Measurements from ENCODE around the gene HOXB1. TPM values are rescaled to one million over a fixed set of nuclear protein-coding genes. Genes with fewer than 3 reads are reported as not detected.

HOXB1 gene
- total and polyA plus RNA-seq, 2 of the 13 experiments (the other 11 are each of a cell fraction or from before 2014, with no cell fraction given), result not detected

DNA sequence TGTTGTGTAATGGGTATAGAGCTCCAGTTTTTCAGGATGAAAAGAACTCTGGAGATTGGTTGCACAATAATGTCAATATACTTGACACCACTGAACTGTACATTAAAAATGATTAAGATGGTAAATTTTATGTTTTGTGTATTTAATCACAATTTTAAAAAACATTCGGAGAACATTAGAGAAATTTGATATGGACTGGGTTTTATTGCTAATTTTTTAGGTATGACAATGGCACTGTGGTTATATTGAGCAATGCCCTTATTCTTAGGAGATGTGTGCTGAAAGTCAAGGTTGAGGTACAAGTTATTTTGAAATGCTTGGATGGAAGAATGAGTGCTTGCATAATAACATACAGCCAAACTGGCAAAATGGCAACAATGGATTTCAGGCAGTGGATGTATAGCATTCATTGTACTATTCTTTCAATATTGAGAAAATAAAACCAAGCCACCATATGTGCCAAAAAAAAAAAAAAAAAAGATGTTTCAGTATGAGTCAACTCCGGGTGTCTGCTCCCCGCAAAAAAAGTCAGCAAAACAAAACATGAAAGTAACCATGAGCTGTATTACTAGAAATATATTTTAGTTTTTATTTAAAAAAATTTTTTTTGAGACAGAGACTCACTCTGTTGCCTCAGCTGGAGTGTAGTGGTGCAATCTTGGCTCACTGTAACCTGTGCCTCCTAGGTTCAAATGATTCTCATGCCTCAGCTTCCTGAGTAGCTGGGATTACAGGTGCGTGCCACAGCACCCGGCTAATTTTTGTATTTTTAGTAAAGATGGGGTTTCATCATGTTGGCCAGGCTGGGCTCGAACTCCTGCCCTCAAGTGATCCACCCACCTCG, 19.8 kb downstream of the HOXB1 start:
- TF ChIP-seq CEBPB (IDR thresholded peaks at IDR 0.05; ENCODE audit: borderline replicate concordance, low read depth, low read length), result 0 out of 2 replicates have a peak, but pooled peaks have one; percentile 20
- TF ChIP-seq, protein P1, sequence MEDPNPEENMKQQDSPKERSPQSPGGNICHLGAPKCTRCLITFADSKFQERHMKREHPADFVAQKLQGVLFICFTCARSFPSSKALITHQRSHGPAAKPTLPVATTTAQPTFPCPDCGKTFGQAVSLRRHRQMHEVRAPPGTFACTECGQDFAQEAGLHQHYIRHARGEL (CRISPR knock-in tag; IDR thresholded peaks at IDR 0.05), result no peak
- Histone ChIP-seq H3K9me3 (ENCODE audit: low read length) (no peaks in the 10 kb centered on the region), H3K4me2 (ENCODE audit: low read depth, low read length) (no peak overlapping the region), H3K4me3 (replicated peaks in 1 of 3; ENCODE audit: insufficient read depth in 1 of 3, low read depth in 2 of 3, low read length in 3 of 3) (no peak overlapping the region), H3K79me2 (ENCODE audit: insufficient read depth, low read length) (no peaks in the 10 kb centered on the region), H3K9ac (ENCODE audit: insufficient read depth, low read depth, low read length) (no peak overlapping the region), H3K36me3 (replicated peaks in 1 of 2; ENCODE audit: control insufficient read depth in 1 of 2, insufficient read depth in 2 of 2, low read length in 2 of 2) (no peaks in the 10 kb centered on the region), H3K4me1 (ENCODE audit: insufficient read depth, low read length) (no peaks in the 10 kb centered on the region), H4K20me1 (ENCODE audit: insufficient read depth, low read length) (no peaks in the 10 kb centered on the region), H3K27ac (ENCODE audit: extremely low read length, insufficient read depth, low read length) (no peak overlapping the region), H3K27me3 (ENCODE audit: control insufficient read depth in 1 of 2, insufficient read depth in 2 of 2, low read length in 2 of 2) (peaks cover 0 to 16% of the 10 kb centered on the region in 2 experiments; a peak in 2 of 5 replicates), H2AFZ (ENCODE audit: low read length) (no peak overlapping the region)
- in situ Hi-C loops (cut with HindIII; ENCODE audit: extremely low pct_ligation_motif_present, low pct_unique_long_range_greater_than_20kb), result no loop called here
- intact Hi-C loops (cut with micrococcal nuclease; ENCODE audit: unreplicated experiment), result no loop called here
- 20% methylated on average over 7 of the region's 7 CpGs for whole genome bisulfite sequencing (ENCODE audit: low lambda C conversion rate)
- POLR2A ChIA-PET, result no interaction called here
- CTCF ChIA-PET (ENCODE audit: low intra/inter-chr PET ratio, low total read pairs), result no interaction called here
- no TSS peak for BruUV-seq (replicated peaks)
- FAIRE-seq, result no peak
- no peak for ATAC-seq
- DNase-seq (ENCODE audit: low spot score), result no peak

DNA sequence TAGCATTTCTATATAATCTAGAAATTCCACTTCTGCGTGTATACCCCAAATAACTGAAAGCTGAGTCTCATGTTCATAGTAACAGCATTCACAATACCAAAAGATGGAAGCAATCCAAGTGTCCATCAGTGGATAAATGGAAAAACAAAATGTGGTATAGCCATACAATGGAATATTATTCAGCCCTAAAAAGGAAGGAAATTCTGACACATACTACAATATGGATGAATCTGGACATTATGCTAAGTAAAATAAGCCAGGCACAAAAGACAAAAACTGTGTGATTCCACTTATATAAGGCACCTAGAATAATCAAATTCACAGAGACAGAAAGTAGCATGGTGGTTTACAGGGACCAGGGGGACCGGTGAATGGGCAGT, 20.4 kb downstream of the HOXB1 start:
- CTCF ChIA-PET (ENCODE audit: low intra/inter-chr PET ratio, low total read pairs), result no interaction called here
- peaks cover 0 to 16% of the 10 kb centered on the region in 2 experiments; a peak in 2 of 5 replicates for H3K27me3 ChIP-seq (ENCODE audit: control insufficient read depth in 1 of 2, insufficient read depth in 2 of 2, low read length in 2 of 2)
- no peak for ATAC-seq

More for the DNA sequence above, 20.4 kb downstream of the HOXB1 start:
- Histone ChIP-seq H3K79me2 (ENCODE audit: insufficient read depth, low read length) (no peaks in the 10 kb centered on the region), H4K20me1 (ENCODE audit: insufficient read depth, low read length) (no peaks in the 10 kb centered on the region), H3K4me1 (ENCODE audit: insufficient read depth, low read length) (no peaks in the 10 kb centered on the region), H3K9ac (ENCODE audit: insufficient read depth, low read depth, low read length) (no peak overlapping the region), H3K36me3 (replicated peaks in 1 of 2; ENCODE audit: control insufficient read depth in 1 of 2, insufficient read depth in 2 of 2, low read length in 2 of 2) (no peaks in the 10 kb centered on the region), H3K4me3 (replicated peaks in 1 of 3; ENCODE audit: insufficient read depth in 1 of 3, low read depth in 2 of 3, low read length in 3 of 3) (no peak overlapping the region), H3K4me2 (ENCODE audit: low read depth, low read length) (no peak overlapping the region), H3K9me3 (ENCODE audit: low read length) (no peaks in the 10 kb centered on the region), H3K27ac (ENCODE audit: extremely low read length, insufficient read depth, low read length) (no peak overlapping the region), H2AFZ (ENCODE audit: low read length) (no peak overlapping the region)
- WGBS (ENCODE audit: low lambda C conversion rate), result 28% methylated on average over 2 of the region's 2 CpGs
- TF ChIP-seq ZNF331 (CRISPR knock-in tag; IDR thresholded peaks at IDR 0.05), result no peak
- no peak for TF ChIP-seq ZNF44 (CRISPR knock-in tag; IDR thresholded peaks at IDR 0.05)
- TF ChIP-seq PHF5A (CRISPR knock-in tag; IDR thresholded peaks at IDR 0.05; ENCODE audit: low read depth, unreplicated experiment), result no peak
- no peak for TF ChIP-seq TOPORS (CRISPR knock-in tag; IDR thresholded peaks at IDR 0.05)
- TF ChIP-seq ZNF672 (CRISPR knock-in tag; IDR thresholded peaks at IDR 0.05), result no peak
- TF ChIP-seq ZNF326 (CRISPR knock-in tag; IDR thresholded peaks at IDR 0.05; ENCODE audit: borderline replicate concordance), result no peak
- no peak for TF ChIP-seq FOXO1 (CRISPR knock-in tag; IDR thresholded peaks at IDR 0.05)
- TF ChIP-seq, protein P2, sequence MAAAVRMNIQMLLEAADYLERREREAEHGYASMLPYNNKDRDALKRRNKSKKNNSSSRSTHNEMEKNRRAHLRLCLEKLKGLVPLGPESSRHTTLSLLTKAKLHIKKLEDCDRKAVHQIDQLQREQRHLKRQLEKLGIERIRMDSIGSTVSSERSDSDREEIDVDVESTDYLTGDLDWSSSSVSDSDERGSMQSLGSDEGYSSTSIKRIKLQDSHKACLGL (CRISPR knock-in tag; IDR thresholded peaks at IDR 0.05), result no peak
- TF ChIP-seq, protein P3, sequence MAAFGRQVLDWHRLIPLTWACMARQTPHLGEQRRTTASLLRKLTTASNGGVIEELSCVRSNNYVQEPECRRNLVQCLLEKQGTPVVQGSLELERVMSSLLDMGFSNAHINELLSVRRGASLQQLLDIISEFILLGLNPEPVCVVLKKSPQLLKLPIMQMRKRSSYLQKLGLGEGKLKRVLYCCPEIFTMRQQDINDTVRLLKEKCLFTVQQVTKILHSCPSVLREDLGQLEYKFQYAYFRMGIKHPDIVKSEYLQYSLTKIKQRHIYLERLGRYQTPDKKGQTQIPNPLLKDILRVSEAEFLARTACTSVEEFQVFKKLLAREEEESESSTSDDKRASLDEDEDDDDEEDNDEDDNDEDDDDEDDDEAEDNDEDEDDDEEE (CRISPR knock-in tag; IDR thresholded peaks at IDR 0.05), result no peak
- TF ChIP-seq, protein P4, sequence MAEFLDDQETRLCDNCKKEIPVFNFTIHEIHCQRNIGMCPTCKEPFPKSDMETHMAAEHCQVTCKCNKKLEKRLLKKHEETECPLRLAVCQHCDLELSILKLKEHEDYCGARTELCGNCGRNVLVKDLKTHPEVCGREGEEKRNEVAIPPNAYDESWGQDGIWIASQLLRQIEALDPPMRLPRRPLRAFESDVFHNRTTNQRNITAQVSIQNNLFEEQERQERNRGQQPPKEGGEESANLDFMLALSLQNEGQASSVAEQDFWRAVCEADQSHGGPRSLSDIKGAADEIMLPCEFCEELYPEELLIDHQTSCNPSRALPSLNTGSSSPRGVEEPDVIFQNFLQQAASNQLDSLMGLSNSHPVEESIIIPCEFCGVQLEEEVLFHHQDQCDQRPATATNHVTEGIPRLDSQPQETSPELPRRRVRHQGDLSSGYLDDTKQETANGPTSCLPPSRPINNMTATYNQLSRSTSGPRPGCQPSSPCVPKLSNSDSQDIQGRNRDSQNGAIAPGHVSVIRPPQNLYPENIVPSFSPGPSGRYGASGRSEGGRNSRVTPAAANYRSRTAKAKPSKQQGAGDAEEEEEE (CRISPR knock-in tag; IDR thresholded peaks at IDR 0.05; ENCODE audit: borderline replicate concordance), result no peak
- BruUV-seq (replicated peaks), result no TSS peak
- in situ Hi-C loops (cut with HindIII; ENCODE audit: extremely low pct_ligation_motif_present, low pct_unique_long_range_greater_than_20kb) (no loop called here), intact Hi-C loops (cut with micrococcal nuclease; ENCODE audit: unreplicated experiment) (no loop called here)
- POLR2A ChIA-PET, result no interaction called here
- DNase-seq (ENCODE audit: low spot score), result no peak
- no peak for FAIRE-seq
